Endothelial cell of umbilical vein (primary cell): ENCODE results near the gene LRP1B. TPM values are rescaled to one million over a fixed set of nuclear protein-coding genes. Genes with fewer than 3 reads are reported as not detected.

Source experiments
- BruUV-seq: library from RNA; stranded (reverse); fragments of 400-500 nt; replicated peaks from 2 replicates; lab custom pipeline; 2021; lab: Mats Ljungman, UMichigan
- CTCF ChIA-PET: fragments of 300-600, 350-600 bp; sonication (Branson Sonifier 250); formaldehyde crosslinking; loops from one replicate; lab custom pipeline; 2021; ENCODE audit warnings: antibody characterized with exemption, inconsistent platforms; lab: Charles Lee
- POLR2A ChIA-PET: fragments of 300-600, 350-600 bp; sonication (Branson Sonifier 250); formaldehyde crosslinking; loops from one replicate; lab custom pipeline; 2021; ENCODE audit warnings: antibody characterized with exemption, inconsistent platforms; lab: Charles Lee
- DNase-seq: peaks from one replicate; pipeline ENCODE4 v3.0.0-alpha.2; 2011; ENCODE audit warnings: low read depth, low spot score
- FAIRE-seq: peaks from 2 replicates; lab custom pipeline; 2011; peaks lifted over from hg19 to GRCh38; lab: Jason Lieb, UNC
- H2AFZ ChIP-seq: 2 replicates; pipeline ENCODE4 v1.6.0; 2012; ENCODE audit warnings: low read depth, low read length, control low read depth, inconsistent platforms
- H3K27ac ChIP-seq: 2 replicates; pipeline ENCODE4 v1.5.1; 2011; ENCODE audit warnings: low read depth, mild to moderate bottlenecking, control low read depth, low read length, moderate library complexity; ENCODE audit not compliant: insufficient read depth
- H3K27me3 ChIP-seq, 2 experiments: 2 replicates each; pipeline versions ENCODE4 v1.6.0 to v1.6.1; 2011; ENCODE audit warnings: low read length in 2 of 2, mixed read lengths in 1 of 2; ENCODE audit not compliant: control insufficient read depth in 2 of 2, insufficient read depth in 2 of 2
- H3K36me3 ChIP-seq, 2 experiments: 2 replicates in 1 of 2; 3 replicates in 1 of 2; pipeline ENCODE4 v1.5.1; 2011; ENCODE audit warnings: low read length in 2 of 2, mild to moderate bottlenecking in 1 of 2, moderate library complexity in 1 of 2; ENCODE audit not compliant: control insufficient read depth in 2 of 2, insufficient read depth in 2 of 2; ENCODE audit errors: extremely low read depth in 1 of 2
- H3K4me1 ChIP-seq: 3 replicates; pipeline ENCODE4 v1.5.1; 2011; ENCODE audit warnings: mild to moderate bottlenecking, low read length; ENCODE audit not compliant: control insufficient read depth, insufficient read depth; ENCODE audit errors: extremely low read depth
- H3K4me2 ChIP-seq: 2 replicates; pipeline ENCODE4 v1.6.1; 2011; ENCODE audit warnings: low read length, control low read depth, mixed read lengths; ENCODE audit not compliant: insufficient read depth
- H3K4me3 ChIP-seq, 3 experiments: fragments of 200-600 bp in 1 of 3; sonication (generic), shearing (Covaris generic) in 1 of 3; replicated peaks in 1 of 3; 2 replicates each; pipeline ENCODE4 v1.5.1; 2011 to 2016; ENCODE audit warnings: control low read depth in 3 of 3, low read length in 3 of 3, mild to moderate bottlenecking in 2 of 3, inconsistent platforms in 1 of 3, low read depth in 1 of 3, moderate library complexity in 1 of 3; ENCODE audit not compliant: insufficient read depth in 1 of 3
- H3K79me2 ChIP-seq: 2 replicates; pipeline ENCODE4 v1.6.0; 2012; ENCODE audit warnings: low read length, inconsistent platforms; ENCODE audit not compliant: control insufficient read depth, insufficient read depth
- H3K9ac ChIP-seq: replicated peaks from 2 replicates; pipeline ENCODE3; 2011; ENCODE audit warnings: low read length, control low read depth; ENCODE audit not compliant: insufficient read depth; ENCODE audit errors: extremely low read depth
- H3K9me1 ChIP-seq: replicated peaks from 3 replicates; pipeline ENCODE4 v1.6.0; 2011; ENCODE audit warnings: mild to moderate bottlenecking, low read length; ENCODE audit not compliant: control insufficient read depth, insufficient read depth; ENCODE audit errors: extremely low read depth
- H3K9me3 ChIP-seq: replicated peaks from 2 replicates; pipeline ENCODE4 v1.5.1; 2012; ENCODE audit warnings: low read length, inconsistent platforms; ENCODE audit not compliant: control insufficient read depth, insufficient read depth
- H4K20me1 ChIP-seq: replicated peaks from 2 replicates; pipeline ENCODE3; 2011; ENCODE audit warnings: mild to moderate bottlenecking, low read length; ENCODE audit not compliant: control insufficient read depth, insufficient read depth; ENCODE audit errors: extremely low read depth
- CTCF ChIP-seq, 2 donors: IDR thresholded peaks; 1 replicate in 1 of 2; 2 replicates in 1 of 2; pipeline ENCODE4 v1.5.1; 2011; ENCODE audit warnings: low read length in 2 of 2, mild to moderate bottlenecking in 2 of 2, moderate library complexity in 2 of 2, control low read depth in 1 of 2, inconsistent platforms in 1 of 2, low read depth in 1 of 2; ENCODE audit not compliant: insufficient read depth in 1 of 2; ENCODE audit errors: extremely low read depth in 1 of 2
- EZH2 ChIP-seq: IDR thresholded peaks from 2 replicates; pipeline ENCODE4 v1.6.1; 2012; ENCODE audit warnings: borderline replicate concordance, low read depth, mild to moderate bottlenecking, moderate library complexity, low read length, inconsistent platforms; ENCODE audit not compliant: severe bottlenecking
- FOS ChIP-seq: IDR thresholded peaks from 2 replicates; pipeline ENCODE4 v1.6.1; 2011; ENCODE audit warnings: mild to moderate bottlenecking, low read length, moderate library complexity, borderline replicate concordance; ENCODE audit not compliant: insufficient read depth
- GATA2 ChIP-seq: IDR thresholded peaks from 2 replicates; pipeline ENCODE4 v1.7.0; 2011; ENCODE audit warnings: low read depth, mild to moderate bottlenecking, moderate library complexity, mixed read lengths, low read length; ENCODE audit not compliant: insufficient read length, insufficient read depth
- JUN ChIP-seq: IDR thresholded peaks from 2 replicates; pipeline ENCODE4 v1.6.1; 2011; ENCODE audit warnings: borderline replicate concordance, low read depth; ENCODE audit not compliant: insufficient read length, insufficient read depth
- MAX ChIP-seq: IDR thresholded peaks from 2 replicates; pipeline ENCODE4 v1.6.1; 2011; ENCODE audit not compliant: insufficient read depth, insufficient read length
- MYC ChIP-seq: IDR thresholded peaks from one replicate; pipeline ENCODE4 v1.6.1; 2011; ENCODE audit warnings: mild to moderate bottlenecking, low read depth, low read length
- POLR2A ChIP-seq: IDR thresholded peaks from 2 replicates; pipeline ENCODE4 v1.6.1; 2012; ENCODE audit warnings: low read depth, mild to moderate bottlenecking, control low read depth, low read length
- POLR2AphosphoS5 ChIP-seq: IDR thresholded peaks from 2 replicates; pipeline ENCODE4 v1.6.1; 2012; ENCODE audit warnings: low read depth, mild to moderate bottlenecking, control low read depth, low read length, moderate library complexity; ENCODE audit not compliant: insufficient read depth
- dilution Hi-C: fragments of 300-500 bp; cut with MboI; formaldehyde crosslinking; loops from one replicate; pipeline ENCODE4 v1.15.0; 2019; ENCODE audit warnings: low sequenced_read_pairs; ENCODE audit not compliant: extremely low pct_ligation_motif_present
- intact Hi-C: fragments of 100-400 bp; cut with micrococcal nuclease; formaldehyde crosslinking; loops from one replicate; pipeline ENCODE4 v1.10.0; 2022
- polyA plus RNA-seq, 4 experiments: library from polyadenylated mRNA; depleted of rRNA in 3 of 4; stranded (reverse) in 3 of 4; unstranded in 1 of 4; fragments of >200 nt; gene quantifications; 2 replicates each; pipeline versions ENCODE4 v1.2.1 to v1.2.3, GENCODE V29; 2011 to 2012; ENCODE audit warnings: missing spikeins in 1 of 4
- total RNA-seq: library from RNA; stranded (reverse); gene quantifications from 2 replicates; pipeline ENCODE4 v1.2.3, GENCODE V29; 2021

Gene LRP1B
- total and polyA plus RNA-seq, 2 donors (not counting 3 experiments of a cell fraction or from before 2014, with no cell fraction given) = 0.03 to 0.07 TPM

DNA sequence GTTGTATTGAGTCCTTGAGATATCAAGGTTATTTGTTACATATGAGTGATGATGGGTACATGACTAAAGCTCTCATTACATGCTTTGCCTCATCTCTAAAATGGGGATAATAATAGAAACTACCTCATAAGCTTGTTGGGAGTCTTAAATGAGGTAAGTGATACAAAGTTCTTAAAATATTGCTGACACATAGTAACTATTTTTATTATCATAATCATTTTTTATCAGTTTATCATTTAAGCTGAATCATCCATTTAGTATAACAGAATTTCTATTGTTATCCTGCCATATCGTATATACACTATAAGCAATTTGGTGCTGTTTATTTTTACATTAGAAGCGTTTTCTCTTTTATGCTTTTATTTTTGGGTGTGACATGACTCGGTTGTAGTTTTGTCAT is 871.1 kb downstream of the LRP1B start:
- Histone ChIP-seq H3K4me3 (no peak overlapping the region), H3K9ac (no peak overlapping the region), H3K79me2 (no peaks in the 10 kb centered on the region), H3K27ac (no peak overlapping the region), H4K20me1 (no peaks in the 10 kb centered on the region), H3K9me1 (no peaks in the 10 kb centered on the region), H3K4me2 (no peak overlapping the region), H2AFZ (no peak overlapping the region), H3K4me1 (no peaks in the 10 kb centered on the region), H3K9me3 (no peaks in the 10 kb centered on the region), H3K27me3 (no peaks in the 10 kb centered on the region), H3K36me3 (no peaks in the 10 kb centered on the region)
- DNase-seq (no peak), FAIRE-seq (no peak)
- BruUV-seq = no TSS peak
- ChIA-PET CTCF (interaction anchor here (0.6 kb wide), 1 partner anchor 74 kb away, joined by 3 read pairs; no protein-coding TSS in a partner anchor), POLR2A (no interaction called here)
- dilution Hi-C loops (no loop called here), intact Hi-C loops (no loop called here)
- TF ChIP-seq MYC (no peak), JUN (no peak), MAX (no peak), GATA2 (no peak), CTCF (IDR thresholded peaks at IDR 0.05; ENCODE audit: extremely low read depth in 1 of 2, insufficient read depth in 1 of 2, low read depth in 1 of 2, low read length in 2 of 2) (no peak), POLR2AphosphoS5 (no peak), FOS (no peak), EZH2 (no peak), POLR2A (no peak)
